Astrocyte (in vitro differentiated cells and primary cell): ENCODE measurements around the gene SLC12A3. TPM values are rescaled to one million over a fixed set of nuclear protein-coding genes. Genes with fewer than 3 reads are reported as not detected.

Source experiments
- DNase-seq: peaks from one replicate; pipeline ENCODE4 v3.0.0-alpha.2; 2010; ENCODE audit warnings: low read depth
- FAIRE-seq: peaks from 2 replicates; lab custom pipeline; 2011; peaks lifted over from hg19 to GRCh38; lab: Jason Lieb, UNC
- H2AFZ ChIP-seq: 2 replicates; pipeline ENCODE4 v1.6.0; 2012; ENCODE audit warnings: low read depth, low read length, inconsistent platforms
- H3K27ac ChIP-seq: 2 replicates; pipeline ENCODE4 v1.5.1; 2011; ENCODE audit warnings: low read depth, low read length, inconsistent platforms
- H3K27me3 ChIP-seq: 2 replicates; pipeline ENCODE4 v1.6.0; 2011; ENCODE audit warnings: low read length, inconsistent platforms; ENCODE audit not compliant: insufficient read depth
- H3K36me3 ChIP-seq: 2 replicates; pipeline ENCODE4 v1.5.1; 2011; ENCODE audit warnings: low read length, inconsistent platforms; ENCODE audit not compliant: insufficient read depth
- H3K4me1 ChIP-seq: 2 replicates; pipeline ENCODE4 v1.5.1; 2011; ENCODE audit warnings: low read length, inconsistent platforms; ENCODE audit not compliant: insufficient read depth
- H3K4me2 ChIP-seq: 2 replicates; pipeline ENCODE4 v1.6.0; 2012; ENCODE audit warnings: low read length, inconsistent platforms
- H3K4me3 ChIP-seq: 2 replicates; pipeline ENCODE4 v1.5.1; 2011; ENCODE audit warnings: low read depth, mild to moderate bottlenecking, low read length, inconsistent platforms; ENCODE audit not compliant: insufficient read depth
- H3K79me2 ChIP-seq: 2 replicates; pipeline ENCODE4 v1.6.0; 2012; ENCODE audit warnings: mild to moderate bottlenecking, low read length, inconsistent platforms; ENCODE audit not compliant: insufficient read depth
- H3K9ac ChIP-seq: 2 replicates; pipeline ENCODE4 v1.6.0; 2012; ENCODE audit warnings: mild to moderate bottlenecking, low read length, inconsistent platforms
- H3K9me3 ChIP-seq: 2 replicates; pipeline ENCODE4 v1.5.1; 2012; ENCODE audit warnings: low read depth, mild to moderate bottlenecking, low read length, inconsistent platforms; ENCODE audit not compliant: insufficient read depth
- H4K20me1 ChIP-seq: 2 replicates; pipeline ENCODE4 v1.6.0; 2012; ENCODE audit warnings: low read length, inconsistent platforms; ENCODE audit not compliant: insufficient read depth
- H3K27ac Mint-ChIP-seq: one replicate; pipeline ENCODE4 v1.8.0; 2021; ENCODE audit warnings: mild to moderate bottlenecking, mixed read lengths; ENCODE audit not compliant: unreplicated experiment
- H3K27me3 Mint-ChIP-seq: one replicate; pipeline ENCODE4 v1.8.0; 2021; ENCODE audit warnings: low read depth, mixed read lengths; ENCODE audit not compliant: unreplicated experiment
- H3K36me3 Mint-ChIP-seq: one replicate; pipeline ENCODE4 v1.8.0; 2021; ENCODE audit warnings: low read depth, mixed read lengths; ENCODE audit not compliant: unreplicated experiment
- H3K4me1 Mint-ChIP-seq: one replicate; pipeline ENCODE4 v1.8.0; 2021; ENCODE audit warnings: low read depth, mixed read lengths; ENCODE audit not compliant: unreplicated experiment
- H3K4me3 Mint-ChIP-seq: one replicate; pipeline ENCODE4 v1.8.0; 2021; ENCODE audit warnings: mild to moderate bottlenecking, moderate library complexity, mixed read lengths; ENCODE audit not compliant: unreplicated experiment
- H3K9me3 Mint-ChIP-seq: one replicate; pipeline ENCODE4 v1.8.0; 2021; ENCODE audit warnings: mild to moderate bottlenecking, mixed read lengths; ENCODE audit not compliant: unreplicated experiment
- CTCF ChIP-seq: IDR thresholded peaks from 2 replicates; pipeline ENCODE4 v1.5.1; 2011; ENCODE audit warnings: low read depth, mild to moderate bottlenecking, inconsistent platforms, low read length, moderate library complexity; ENCODE audit not compliant: insufficient read depth
- EZH2 ChIP-seq: IDR thresholded peaks from 2 replicates; pipeline ENCODE4 v1.6.1; 2012; ENCODE audit warnings: mild to moderate bottlenecking, low read length, inconsistent platforms; ENCODE audit not compliant: insufficient read depth
- total RNA-seq: library from RNA; stranded (reverse); gene quantifications from 2 replicates; pipeline ENCODE4 v1.2.1, GENCODE V29; 2021

Gene SLC12A3
- total RNA-seq, 1 donor from 2014 or later, result 0.18 TPM

- no peaks in the 10 kb centered on the region for H3K79me2 ChIP-seq
- no peaks in the 10 kb centered on the region for H4K20me1 ChIP-seq
- no peak overlapping the region for H3K9ac ChIP-seq
- no peak for DNase-seq
- H3K9me3 ChIP-seq, result no peaks in the 10 kb centered on the region
- H3K27ac Mint-ChIP-seq, result peak overlapping the region; percentile 41
- no peaks in the 10 kb centered on the region for H3K36me3 Mint-ChIP-seq
- H3K27me3 Mint-ChIP-seq, result peaks cover 4% of the 10 kb centered on the region
- peaks cover 4% of the 10 kb centered on the region for H3K4me1 ChIP-seq
- peaks cover 5% of the 10 kb centered on the region for H3K9me3 Mint-ChIP-seq
- no peak overlapping the region for H2AFZ ChIP-seq
- H3K4me2 ChIP-seq, result no peak overlapping the region
- no peaks in the 10 kb centered on the region for H3K27me3 ChIP-seq
- no peak overlapping the region for H3K4me3 ChIP-seq
- H3K27ac ChIP-seq, result no peak overlapping the region
- no peak overlapping the region for H3K4me3 Mint-ChIP-seq
- no peak for FAIRE-seq
- TF ChIP-seq EZH2 (no peak), CTCF (no peak)
- H3K36me3 ChIP-seq, result no peaks in the 10 kb centered on the region
- H3K4me1 Mint-ChIP-seq, result peaks cover 11% of the 10 kb centered on the region
Measured at GRCh38 chr16:56861756-56862155, 3.3 kb upstream of the SLC12A3 start.

- FAIRE-seq (no peak), DNase-seq (no peak)
- Mint-ChIP-seq H3K4me1 (peaks cover 11% of the 10 kb centered on the region), H3K27me3 (peaks cover 4% of the 10 kb centered on the region), H3K4me3 (no peak overlapping the region), H3K27ac (no peak overlapping the region), H3K9me3 (peaks cover 2% of the 10 kb centered on the region), H3K36me3 (no peaks in the 10 kb centered on the region)
- Histone ChIP-seq H3K9ac (no peak overlapping the region), H3K36me3 (no peaks in the 10 kb centered on the region), H3K4me2 (no peak overlapping the region), H4K20me1 (no peaks in the 10 kb centered on the region), H3K4me3 (no peak overlapping the region), H2AFZ (no peak overlapping the region), H3K79me2 (no peaks in the 10 kb centered on the region), H3K27me3 (no peaks in the 10 kb centered on the region), H3K4me1 (peaks cover 4% of the 10 kb centered on the region), H3K27ac (no peak overlapping the region), H3K9me3 (no peaks in the 10 kb centered on the region)
- TF ChIP-seq EZH2, result no peak
- no peak for TF ChIP-seq CTCF
Measured at GRCh38 chr16:56862776-56863175, 2.2 kb upstream of the SLC12A3 start.

GRCh38 chr16:56865394-56866062 lies 521 bp downstream of the SLC12A3 start:
- H3K27ac ChIP-seq, result no peak overlapping the region
- no peak overlapping the region for H2AFZ ChIP-seq
- H3K4me3 ChIP-seq, result no peak overlapping the region
- Mint-ChIP-seq H3K9me3 (peaks cover 2% of the 10 kb centered on the region), H3K4me1 (peaks cover 8% of the 10 kb centered on the region), H3K27me3 (peaks cover 7% of the 10 kb centered on the region), H3K4me3 (no peak overlapping the region), H3K27ac (no peak overlapping the region), H3K36me3 (no peaks in the 10 kb centered on the region)
- no peaks in the 10 kb centered on the region for H4K20me1 ChIP-seq
- DNase-seq (no peak), FAIRE-seq (no peak)
- H3K4me1 ChIP-seq, result peaks cover 4% of the 10 kb centered on the region
- no peak for TF ChIP-seq CTCF
- TF ChIP-seq EZH2, result no peak
- no peaks in the 10 kb centered on the region for H3K27me3 ChIP-seq
- H3K9ac ChIP-seq, result no peak overlapping the region
- no peaks in the 10 kb centered on the region for H3K36me3 ChIP-seq
- H3K4me2 ChIP-seq, result no peak overlapping the region
- H3K9me3 ChIP-seq, result no peaks in the 10 kb centered on the region
- no peaks in the 10 kb centered on the region for H3K79me2 ChIP-seq
